Spleen (tissue), 11 donors: ENCODE measurements around the gene BABAM2. TPM values are rescaled to one million over a fixed set of nuclear protein-coding genes. Genes with fewer than 3 reads are reported as not detected.

Source experiments
- DNase-seq: peaks from one replicate; pipeline ENCODE4 v3.0.0-alpha.2; 2020
- H3K27ac ChIP-seq, 8 donors: fragments of 200-600 bp; sonication (generic) in 7 of 8; 1 replicate in 4 of 8; 2 replicates in 4 of 8; pipeline versions ENCODE4 v1.5.0 to v1.8.0; 2016 to 2021; ENCODE audit warnings: inconsistent platforms in 4 of 8, mild to moderate bottlenecking in 4 of 8, moderate library complexity in 1 of 8
- H3K27me3 ChIP-seq, 7 donors: fragments of 200-600 bp; sonication (generic) in 6 of 7; replicated peaks in 1 of 7; 1 replicate in 4 of 7; 2 replicates in 3 of 7; pipeline versions ENCODE4 v1.5.0 to v1.8.0; 2016 to 2021; ENCODE audit warnings: inconsistent platforms in 3 of 7, mild to moderate bottlenecking in 1 of 7
- H3K36me3 ChIP-seq, 6 donors: fragments of 200-600 bp; sonication (generic) in 5 of 6; 1 replicate in 4 of 6; 2 replicates in 2 of 6; pipeline versions ENCODE4 v1.5.0 to v1.8.0; 2016 to 2021; ENCODE audit warnings: inconsistent platforms in 2 of 6
- H3K4me1 ChIP-seq, 6 donors: fragments of 200-600 bp; sonication (generic) in 5 of 6; 1 replicate in 3 of 6; 2 replicates in 3 of 6; pipeline versions ENCODE4 v1.5.0 to v1.8.0; 2016 to 2021; ENCODE audit warnings: inconsistent platforms in 3 of 6
- H3K4me3 ChIP-seq, 8 donors: fragments of 200-600 bp; sonication (generic) in 7 of 8; 1 replicate in 4 of 8; 2 replicates in 4 of 8; pipeline versions ENCODE4 v1.5.0 to v1.8.0; 2016 to 2021; ENCODE audit warnings: inconsistent platforms in 4 of 8, mild to moderate bottlenecking in 4 of 8, moderate library complexity in 2 of 8
- H3K9me3 ChIP-seq, 8 donors: fragments of 200-600 bp; sonication (generic) in 7 of 8; 1 replicate in 4 of 8; 2 replicates in 4 of 8; pipeline versions ENCODE4 v1.5.0 to v1.8.0; 2016 to 2021; ENCODE audit warnings: inconsistent platforms in 4 of 8
- POLR2A ChIP-seq, 3 donors: fragments of 450-650 bp; IDR thresholded peaks; one replicate each; pipeline ENCODE4 v1.5.1; 2017; ENCODE audit warnings: antibody characterized with exemption in 3 of 3, mild to moderate bottlenecking in 1 of 3
- POLR2AphosphoS5 ChIP-seq, 3 donors: sonication (generic); formaldehyde crosslinking; IDR thresholded peaks; one replicate each; pipeline ENCODE4 v1.5.1; 2017; ENCODE audit warnings: antibody characterized with exemption in 3 of 3
- WGBS, 5 donors: extraction: QIAGEN DNeasy Blood & Tissue Kit in 3 of 5; methylation state at CpG; one replicate each; pipeline versions ENCODE4 v1.1.5 to v1.1.7; 2013 to 2018; 5-methylcytosine and 5-hydroxymethylcytosine counted together
- intact Hi-C: fragments of 100-400 bp; cut with DNase I; formaldehyde crosslinking; loops from one replicate; pipeline ENCODE4 v1.15.0; 2023; ENCODE audit warnings: low total_unique reads
- polyA plus RNA-seq, 3 donors: library from polyadenylated mRNA; stranded (reverse); fragments of 200-250 nt; gene quantifications; one replicate each; pipeline ENCODE4 v1.2.1, GENCODE V29; 2013
- total RNA-seq, 7 donors: library from RNA; depleted of rRNA in 3 of 7; stranded (reverse); fragments of >200 nt in 3 of 7; fragmentation: NEBNext Ultra II Directional in 4 of 7; extraction: Animal tissue kit (Norgen Biotek cat#: 25700) in 4 of 7; gene quantifications; one replicate each; pipeline versions ENCODE4 v1.1.0 to v1.2.1, GENCODE V29; 2016 to 2021
- TF ChIP-seq, protein P1 (sequence below), 11 experiments: fragments of 200-600 bp in 7 of 11; fragments of 450-650 bp in 4 of 11; sonication (generic) in 4 of 11; IDR thresholded peaks in 8 of 11; conservative IDR thresholded peaks in 3 of 11; 1 replicate in 7 of 11; 2 replicates in 4 of 11; pipeline versions ENCODE4 v1.4.0 to v1.8.0; 2016 to 2021; ENCODE audit warnings: antibody characterized with exemption in 11 of 11, inconsistent platforms in 4 of 11, mild to moderate bottlenecking in 1 of 11
- donor health status: healthy with polysubstance abuse.
- donor health status: DM: no; HTN: no; CAD: no; lungs with moderate emphysema.
- donor health status: DM: no; HTN: no; CAD: no.
- donor health status: Bipolar disorder and iron deficiency.
- donor health status: healthy.
- donor health status: DM: no; HTN: no; CAD: no.
- donor health status: DM: yes; HTN: yes; CAD: no.

The BABAM2 gene
- total and polyA plus RNA-seq, 10 donors = 16.1 to 70.1 (median 55.0) TPM

DNA sequence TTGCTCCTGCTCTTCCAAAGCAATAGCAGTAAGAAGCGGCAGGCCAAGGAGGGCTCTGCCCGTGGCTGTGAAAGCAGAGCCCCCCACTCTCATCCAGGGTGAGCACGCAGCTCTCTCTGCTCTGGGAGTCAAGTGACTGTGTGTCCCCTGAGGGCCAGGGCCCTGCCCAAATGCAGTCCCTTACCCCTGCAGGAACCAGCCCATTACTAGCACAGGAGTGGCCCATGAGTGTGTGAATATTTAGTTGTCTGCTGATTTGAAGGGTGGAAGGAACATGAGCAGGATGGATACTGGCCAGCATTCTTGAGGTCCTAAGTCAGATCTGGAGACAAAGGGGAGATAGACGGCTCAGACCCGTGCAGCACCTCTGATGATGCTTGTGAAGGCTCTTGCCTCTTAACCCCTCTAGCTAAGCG is 432.5 kb downstream of the BABAM2 start:
- no peak overlapping the region for H3K4me3 ChIP-seq
- no peaks in the 10 kb centered on the region for H3K9me3 ChIP-seq
- DNase-seq = no peak
- 88 to 95% (median 89%) methylated on average over 6 of the region's 6 CpGs for WGBS, 5 donors
- no peaks in the 10 kb centered on the region for H3K27me3 ChIP-seq
- H3K36me3 ChIP-seq = peaks cover 0 to 25% (median 0%) of the 10 kb centered on the region in 6 donors
- no peak overlapping the region for H3K27ac ChIP-seq
- TF ChIP-seq POLR2A (IDR thresholded peaks at IDR 0.05) = no peak
- TF ChIP-seq POLR2AphosphoS5 (IDR thresholded peaks at IDR 0.05) = no peak
- TF ChIP-seq, protein P1, sequence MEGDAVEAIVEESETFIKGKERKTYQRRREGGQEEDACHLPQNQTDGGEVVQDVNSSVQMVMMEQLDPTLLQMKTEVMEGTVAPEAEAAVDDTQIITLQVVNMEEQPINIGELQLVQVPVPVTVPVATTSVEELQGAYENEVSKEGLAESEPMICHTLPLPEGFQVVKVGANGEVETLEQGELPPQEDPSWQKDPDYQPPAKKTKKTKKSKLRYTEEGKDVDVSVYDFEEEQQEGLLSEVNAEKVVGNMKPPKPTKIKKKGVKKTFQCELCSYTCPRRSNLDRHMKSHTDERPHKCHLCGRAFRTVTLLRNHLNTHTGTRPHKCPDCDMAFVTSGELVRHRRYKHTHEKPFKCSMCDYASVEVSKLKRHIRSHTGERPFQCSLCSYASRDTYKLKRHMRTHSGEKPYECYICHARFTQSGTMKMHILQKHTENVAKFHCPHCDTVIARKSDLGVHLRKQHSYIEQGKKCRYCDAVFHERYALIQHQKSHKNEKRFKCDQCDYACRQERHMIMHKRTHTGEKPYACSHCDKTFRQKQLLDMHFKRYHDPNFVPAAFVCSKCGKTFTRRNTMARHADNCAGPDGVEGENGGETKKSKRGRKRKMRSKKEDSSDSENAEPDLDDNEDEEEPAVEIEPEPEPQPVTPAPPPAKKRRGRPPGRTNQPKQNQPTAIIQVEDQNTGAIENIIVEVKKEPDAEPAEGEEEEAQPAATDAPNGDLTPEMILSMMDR (IDR thresholded peaks at IDR 0.05 in 8 of 11, conservative IDR thresholded peaks at IDR 0.05 in 3 of 11) = no peak
- H3K4me1 ChIP-seq = peaks cover 3 to 26% (median 13%) of the 10 kb centered on the region in 6 donors
- intact Hi-C loops = no loop called here

DNA sequence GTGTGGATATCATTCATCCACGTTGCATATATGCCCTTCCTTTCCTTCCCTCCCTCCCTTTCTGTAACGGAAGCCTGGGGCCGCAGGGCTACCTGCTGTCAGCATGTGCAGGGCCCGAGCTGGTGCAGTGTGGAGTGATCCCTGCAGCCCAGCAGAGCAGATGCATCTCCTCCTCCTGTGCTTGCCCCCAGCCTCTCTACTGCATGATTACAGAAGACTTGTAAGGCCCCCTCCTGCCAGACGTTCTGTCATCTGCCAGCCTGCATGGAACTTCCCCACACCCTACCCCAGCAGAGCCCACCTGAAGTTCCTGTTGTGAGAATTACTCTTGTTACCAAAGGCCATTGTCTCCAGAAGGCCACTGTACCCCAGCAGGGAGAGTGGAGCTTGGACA is 434.6 kb downstream of the BABAM2 start:
- intact Hi-C loops = no loop called here
- H3K4me3 ChIP-seq = no peak overlapping the region
- 36 to 73% (median 57%) methylated on average over 5 of the region's 5 CpGs for WGBS, 5 donors
- H3K9me3 ChIP-seq = no peaks in the 10 kb centered on the region
- TF ChIP-seq, protein P1 (IDR thresholded peaks at IDR 0.05 in 8 of 11, conservative IDR thresholded peaks at IDR 0.05 in 3 of 11) = no peak
- TF ChIP-seq POLR2AphosphoS5 (IDR thresholded peaks at IDR 0.05) = no peak
- no peak for TF ChIP-seq POLR2A (IDR thresholded peaks at IDR 0.05)
- H3K36me3 ChIP-seq = peaks cover 0 to 22% (median 0%) of the 10 kb centered on the region in 6 donors
- H3K27me3 ChIP-seq = no peaks in the 10 kb centered on the region
- no peak for DNase-seq
- no peak overlapping the region for H3K27ac ChIP-seq
- peaks cover 3 to 33% (median 18%) of the 10 kb centered on the region in 6 donors for H3K4me1 ChIP-seq

DNA sequence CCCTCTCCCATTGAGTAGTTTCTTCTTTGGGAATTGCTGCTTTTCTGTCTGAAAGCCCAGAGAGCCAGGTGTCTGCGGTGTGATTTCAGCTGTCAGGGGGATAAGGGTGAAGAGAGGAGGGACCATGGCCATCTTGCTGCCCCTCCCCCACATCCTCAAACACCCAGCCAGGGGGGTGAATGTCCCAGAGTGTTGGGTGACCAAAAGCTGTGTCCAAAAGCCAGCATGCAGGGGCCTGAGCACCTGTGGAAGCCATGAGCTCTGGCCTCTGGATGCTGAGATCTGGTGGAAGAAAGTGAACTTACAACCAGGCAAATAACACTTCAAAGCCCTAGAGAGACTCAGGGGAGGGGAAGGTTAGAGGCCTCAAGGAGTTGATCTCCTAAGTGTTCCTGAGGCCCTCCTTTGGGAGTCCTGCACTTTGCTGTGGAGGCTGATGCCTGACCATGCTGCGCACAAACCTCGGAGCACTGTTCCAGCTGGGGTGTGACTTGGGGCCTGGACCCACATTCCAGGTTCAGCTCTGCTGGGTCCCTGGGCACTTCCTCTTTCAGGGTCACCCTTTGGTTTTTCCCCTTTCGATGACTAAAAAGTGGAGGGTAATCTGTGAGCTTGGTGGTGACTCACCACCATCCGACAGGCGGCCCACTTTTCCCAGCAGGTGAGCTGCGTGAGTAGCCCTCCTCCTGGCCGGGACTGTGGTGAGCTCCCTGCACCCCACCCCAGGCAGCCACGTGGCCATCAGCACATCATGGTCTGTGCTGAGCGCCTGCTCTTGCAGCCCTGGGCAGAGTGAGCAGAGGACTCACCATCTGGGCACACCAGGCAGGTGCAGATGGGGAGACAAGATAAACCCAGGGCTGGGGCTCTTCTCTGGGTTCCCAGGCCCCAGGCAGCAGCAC is 435.3 kb downstream of the BABAM2 start:
- WGBS, 5 donors = 59 to 79% (median 70%) methylated on average over 6 to 10 of the region's 10 CpGs
- peaks cover 3 to 33% (median 18%) of the 10 kb centered on the region in 6 donors for H3K4me1 ChIP-seq

DNA sequence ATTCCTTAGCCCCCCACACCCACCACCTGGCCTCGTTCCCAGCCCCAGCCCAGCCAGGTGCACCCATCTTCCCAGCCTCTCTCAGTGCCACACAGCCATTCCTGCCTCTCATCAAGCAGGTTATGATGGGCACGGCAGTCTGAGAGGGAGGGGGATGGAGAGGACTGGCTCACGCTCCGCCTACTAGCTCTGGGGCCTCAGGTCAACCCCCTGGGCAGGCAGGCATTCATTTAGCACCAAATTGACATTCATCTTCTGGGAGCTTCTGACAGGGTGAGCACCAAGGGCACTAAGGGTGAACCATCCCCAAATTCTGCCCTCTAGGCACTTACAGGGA is 435.9 kb downstream of the BABAM2 start:
- DNase-seq = no peak
- no peaks in the 10 kb centered on the region for H3K27me3 ChIP-seq
- TF ChIP-seq, protein P1 (IDR thresholded peaks at IDR 0.05 in 8 of 11, conservative IDR thresholded peaks at IDR 0.05 in 3 of 11) = no peak
- TF ChIP-seq POLR2AphosphoS5 (IDR thresholded peaks at IDR 0.05) (no peak), POLR2A (IDR thresholded peaks at IDR 0.05) (no peak)
- intact Hi-C loops = no loop called here
- no peak overlapping the region for H3K4me3 ChIP-seq
- H3K36me3 ChIP-seq = peaks cover 0 to 14% (median 0%) of the 10 kb centered on the region in 6 donors
- 89 to 95% (median 90%) methylated on average over 4 of the region's 4 CpGs for WGBS, 5 donors
- H3K9me3 ChIP-seq = no peaks in the 10 kb centered on the region
- H3K27ac ChIP-seq = no peak overlapping the region
- H3K4me1 ChIP-seq = peaks cover 3 to 33% (median 18%) of the 10 kb centered on the region in 6 donors

More for the DNA sequence above, 435.3 kb downstream of the BABAM2 start:
- H3K4me3 ChIP-seq = no peak overlapping the region
- no peaks in the 10 kb centered on the region for H3K9me3 ChIP-seq
- no peaks in the 10 kb centered on the region for H3K27me3 ChIP-seq
- peaks cover 0 to 16% (median 0%) of the 10 kb centered on the region in 6 donors for H3K36me3 ChIP-seq
- DNase-seq = no peak
- intact Hi-C loops = no loop called here
- TF ChIP-seq POLR2AphosphoS5 (IDR thresholded peaks at IDR 0.05) (no peak), POLR2A (IDR thresholded peaks at IDR 0.05) (no peak)
- TF ChIP-seq, protein P1 (IDR thresholded peaks at IDR 0.05 in 8 of 11, conservative IDR thresholded peaks at IDR 0.05 in 3 of 11) = no peak
- no peak overlapping the region for H3K27ac ChIP-seq
